HCT116 (cell line): ENCODE results near the gene HCN2. TPM values are rescaled to one million over a fixed set of nuclear protein-coding genes. Genes with fewer than 3 reads are reported as not detected.

ENCODE experiments used
- ATAC-seq: fragments of 200-7000 bp; cut with Tn5 transposase; 2 replicates; pipeline ENCODE4 v1.9.1; 2020; ENCODE audit warnings: mild to moderate bottlenecking, moderate library complexity
- Bru-seq: library from RNA; stranded (reverse); fragments of 400-500 nt; gene quantifications from one replicate; lab custom pipeline; 2021; lab: Mats Ljungman, UMichigan
- BruChase-seq, 2 experiments: library from RNA; stranded (reverse); fragments of 400-500 nt; gene quantifications; one replicate each; lab custom pipeline; 2021; lab: Mats Ljungman, UMichigan
- BruUV-seq: library from RNA; stranded (reverse); fragments of 400-500 nt; replicated peaks from 2 replicates; lab custom pipeline; 2021; lab: Mats Ljungman, UMichigan
- CTCF ChIA-PET: fragments of 300-600 bp; sonication (Branson Sonifier 250); formaldehyde crosslinking; loops from one replicate; lab custom pipeline; 2021; ENCODE audit warnings: antibody characterized with exemption; lab: Charles Lee
- POLR2A ChIA-PET: fragments of 300-600, 350-600 bp; sonication (Branson Sonifier 250); formaldehyde crosslinking; loops from one replicate; lab custom pipeline; 2021; ENCODE audit warnings: antibody characterized with exemption; lab: Charles Lee
- RAD21 ChIA-PET, 2 experiments: fragments of 300-600 bp; sonication (Branson Sonifier 250); formaldehyde crosslinking; loops; one replicate each; lab custom pipeline; 2023; ENCODE audit warnings: low total read pairs in 2 of 2; ENCODE audit not compliant: uncharacterized antibody in 2 of 2, unreplicated experiment in 2 of 2, low non-redundant PET in 1 of 2; lab: Charles Lee
- DNase-seq: peaks from one replicate; pipeline ENCODE4 v3.0.0-alpha.2; 2010; ENCODE audit warnings: low read depth, low spot score
- H2AFZ ChIP-seq: fragments of 200-600 bp; shearing (Covaris generic), sonication (generic); 2 replicates; pipeline ENCODE4 v1.6.1; 2017; ENCODE audit warnings: low read depth, mixed run types, mixed read lengths, antibody characterized with exemption, low read length; ENCODE audit not compliant: poor library complexity, severe bottlenecking
- H3K27ac ChIP-seq: 2 replicates; pipeline ENCODE4 v1.5.1; 2012; ENCODE audit warnings: low read depth, low read length
- H3K27me3 ChIP-seq: fragments of 200-600 bp; sonication (generic); 2 replicates; pipeline ENCODE4 v1.6.1; 2016; ENCODE audit warnings: mixed run types, low read length, mixed read lengths; ENCODE audit not compliant: insufficient read depth
- H3K36me3 ChIP-seq, 2 experiments: fragments of 200-500 bp in 1 of 2; fragments of 200-600 bp in 1 of 2; sonication (Bioruptor generic) in 1 of 2; sonication (generic) in 1 of 2; 2 replicates each; pipeline versions ENCODE4 v1.5.1 to v1.6.1; 2014 to 2016; ENCODE audit warnings: low read length in 2 of 2, inconsistent platforms in 1 of 2, mixed read lengths in 1 of 2, mixed run types in 1 of 2; ENCODE audit not compliant: insufficient read depth in 2 of 2, control insufficient read depth in 1 of 2
- H3K4me1 ChIP-seq, 2 experiments: fragments of 200-600 bp in 1 of 2; sonication (generic) in 1 of 2; 2 replicates each; pipeline versions ENCODE4 v1.5.1 to v1.6.1; 2012 to 2017; ENCODE audit warnings: low read length in 2 of 2, inconsistent platforms in 1 of 2, mild to moderate bottlenecking in 1 of 2, mixed read lengths in 1 of 2, mixed run types in 1 of 2, moderate library complexity in 1 of 2; ENCODE audit not compliant: insufficient read depth in 2 of 2, control insufficient read depth in 1 of 2
- H3K4me2 ChIP-seq: fragments of 200-600 bp; sonication (generic); 2 replicates; pipeline ENCODE4 v1.6.1; 2017; ENCODE audit warnings: mixed run types, low read length, mixed read lengths
- H3K4me3 ChIP-seq, 2 experiments: fragments of 200-600 bp in 1 of 2; sonication (generic) in 1 of 2; replicated peaks in 1 of 2; 2 replicates each; pipeline ENCODE4 v1.5.1; 2011 to 2016; ENCODE audit warnings: low read length in 2 of 2, control low read depth in 1 of 2, low read depth in 1 of 2, mild to moderate bottlenecking in 1 of 2, mixed read lengths in 1 of 2, mixed run types in 1 of 2
- H3K79me2 ChIP-seq: fragments of 200-600 bp; sonication (generic); 2 replicates; pipeline ENCODE4 v1.6.1; 2017; ENCODE audit warnings: mild to moderate bottlenecking, mixed run types, low read length, moderate library complexity, mixed read lengths; ENCODE audit not compliant: insufficient read depth
- H3K9ac ChIP-seq: fragments of 200-600 bp; sonication (generic); 2 replicates; pipeline ENCODE4 v1.6.1; 2016; ENCODE audit warnings: low read length, mixed read lengths
- H3K9me2 ChIP-seq: fragments of 200-600 bp; sonication (generic), shearing (Covaris generic); 2 replicates; pipeline ENCODE4 v1.6.1; 2017; ENCODE audit warnings: mixed run types, mild to moderate bottlenecking, moderate library complexity; ENCODE audit not compliant: insufficient read depth
- H3K9me3 ChIP-seq, 2 experiments: fragments of 200-500 bp in 1 of 2; fragments of 200-600 bp in 1 of 2; sonication (Bioruptor generic) in 1 of 2; sonication (generic) in 1 of 2; 2 replicates each; pipeline ENCODE4 v1.6.1; 2014 to 2017; ENCODE audit warnings: low read length in 2 of 2, mixed read lengths in 2 of 2, inconsistent platforms in 1 of 2, low read depth in 1 of 2, mild to moderate bottlenecking in 1 of 2, mixed run types in 1 of 2, moderate library complexity in 1 of 2; ENCODE audit not compliant: control insufficient read depth in 1 of 2, insufficient read depth in 1 of 2
- H4K20me1 ChIP-seq: fragments of 200-600 bp; sonication (generic), shearing (Covaris generic); 2 replicates; pipeline ENCODE4 v1.6.1; 2017; ENCODE audit warnings: mixed run types, mild to moderate bottlenecking, moderate library complexity; ENCODE audit not compliant: insufficient read depth
- CBX3 ChIP-seq: IDR thresholded peaks from 2 replicates; pipeline ENCODE4 v1.6.1; 2012; ENCODE audit warnings: low read depth
- EGR1 ChIP-seq: IDR thresholded peaks from 2 replicates; pipeline ENCODE4 v1.6.1; 2012; ENCODE audit warnings: low read depth
- ELF1 ChIP-seq: IDR thresholded peaks from 2 replicates; pipeline ENCODE4 v1.6.1; 2012; ENCODE audit warnings: low read depth, borderline replicate concordance
- EZH2 ChIP-seq: fragments of 200-600 bp; sonication (generic); IDR thresholded peaks from 2 replicates; pipeline ENCODE4 v1.6.1; 2017; ENCODE audit warnings: antibody characterized with exemption, mixed run types
- POLR2AphosphoS5 ChIP-seq: IDR thresholded peaks from 2 replicates; pipeline ENCODE4 v1.6.1; 2011; ENCODE audit warnings: mild to moderate bottlenecking, low read depth, low read length, moderate library complexity
- SIN3A ChIP-seq: IDR thresholded peaks from 2 replicates; pipeline ENCODE4 v1.6.1; 2012; ENCODE audit warnings: low read depth
- SP1 ChIP-seq: IDR thresholded peaks from 2 replicates; pipeline ENCODE4 v1.6.1; 2012; ENCODE audit warnings: low read depth
- SRF ChIP-seq: IDR thresholded peaks from 2 replicates; pipeline ENCODE4 v1.6.1; 2012; ENCODE audit warnings: low read depth
- TCF7L2 ChIP-seq: IDR thresholded peaks from 2 replicates; pipeline ENCODE4 v1.7.0; 2011; ENCODE audit warnings: borderline replicate concordance, inconsistent platforms; ENCODE audit not compliant: insufficient read depth, insufficient read length; ENCODE audit errors: extremely low read depth
- YY1 ChIP-seq: IDR thresholded peaks from 2 replicates; pipeline ENCODE4 v1.6.1; 2011; ENCODE audit warnings: low read length, low read depth, moderate library complexity, mild to moderate bottlenecking; ENCODE audit not compliant: insufficient replicate concordance; ENCODE audit errors: extremely low read depth
- ZFX ChIP-seq: fragments of 450-650 bp; IDR thresholded peaks from 2 replicates; pipeline ENCODE4 v1.6.1; 2017
- ZNF274 ChIP-seq: fragments of 200-500 bp; sonication (Bioruptor generic); IDR thresholded peaks from 2 replicates; pipeline ENCODE4 v1.6.1; 2014; ENCODE audit warnings: mild to moderate bottlenecking, low read depth, low read length, inconsistent platforms
- intact Hi-C: fragments of 100-400 bp; cut with micrococcal nuclease; formaldehyde crosslinking; loops from 2 replicates; pipeline ENCODE4 v1.10.0; 2022
- long read RNA-seq: library from polyadenylated mRNA; unstranded; transcript quantifications from one replicate; pipeline ENCODE4 v2.0.0, GENCODE V29; 2021; ENCODE audit not compliant: unreplicated experiment
- polyA plus RNA-seq: library from polyadenylated mRNA; unstranded; fragments of >200 nt; gene quantifications from 2 replicates; pipeline ENCODE4 v1.2.1, GENCODE V29; 2012; ENCODE audit warnings: missing spikeins
- total RNA-seq: library from RNA; stranded (reverse); gene quantifications from one replicate; pipeline ENCODE4 v1.2.1, GENCODE V29; 2021; ENCODE audit not compliant: unreplicated experiment
- TF ChIP-seq, protein P1 (sequence below): IDR thresholded peaks from 2 replicates; pipeline ENCODE4 v1.6.1; 2012
- TF ChIP-seq, protein P2 (sequence below): IDR thresholded peaks from 2 replicates; pipeline ENCODE4 v1.6.1; 2011; ENCODE audit warnings: mild to moderate bottlenecking, low read length, moderate library complexity; ENCODE audit not compliant: insufficient replicate concordance; ENCODE audit errors: extremely low read depth
- TF ChIP-seq, protein P3 (sequence below): IDR thresholded peaks from 2 replicates; pipeline ENCODE4 v1.6.1; 2012

The HCN2 gene
- total RNA-seq (2.4 TPM), Bru-seq, nascent RNA (percentile 8 among the genes with signal in this experiment), BruChase-seq, experiment 1, labeled RNA remaining after a 6-hour chase (percentile 36 among the genes with signal in this experiment), BruChase-seq, experiment 2, labeled RNA remaining after a 2-hour chase (percentile 19 among the genes with signal in this experiment)
- polyA plus RNA-seq = 2.3 TPM in 2 replicates
- long read RNA-seq = 0 reads

DNA sequence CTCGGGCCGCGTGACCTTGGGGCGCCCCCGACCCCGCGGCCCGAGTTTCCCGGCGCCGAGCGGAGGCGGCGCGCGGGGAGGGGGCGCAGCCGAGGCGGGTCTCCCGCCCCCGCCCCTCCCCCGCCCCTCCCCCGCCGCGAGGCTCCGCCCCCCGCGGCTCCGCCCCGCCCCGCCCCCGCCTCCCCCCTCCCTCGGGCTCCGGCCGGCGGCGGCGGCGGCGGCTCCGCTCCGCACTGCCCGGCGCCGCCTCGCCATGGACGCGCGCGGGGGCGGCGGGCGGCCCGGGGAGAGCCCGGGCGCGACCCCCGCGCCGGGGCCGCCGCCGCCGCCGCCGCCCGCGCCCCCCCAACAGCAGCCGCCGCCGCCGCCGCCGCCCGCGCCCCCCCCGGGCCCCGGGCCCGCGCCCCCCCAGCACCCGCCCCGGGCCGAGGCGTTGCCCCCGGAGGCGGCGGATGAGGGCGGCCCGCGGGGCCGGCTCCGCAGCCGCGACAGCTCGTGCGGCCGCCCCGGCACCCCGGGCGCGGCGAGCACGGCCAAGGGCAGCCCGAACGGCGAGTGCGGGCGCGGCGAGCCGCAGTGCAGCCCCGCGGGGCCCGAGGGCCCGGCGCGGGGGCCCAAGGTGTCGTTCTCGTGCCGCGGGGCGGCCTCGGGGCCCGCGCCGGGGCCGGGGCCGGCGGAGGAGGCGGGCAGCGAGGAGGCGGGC, at the start of gene HCN2:
TSS of gene HCN2 (plus strand) at position 189 of the 703 bp plus-strand sequence. CDS start at position 254, 65 bp downstream.
- Histone ChIP-seq H3K9ac (peak within 1 kb of the TSS; percentile 35), H3K9me2 (no peaks in the 10 kb centered on the region), H3K36me3 (no peaks in the 10 kb centered on the region), H3K27me3 (no peaks in the 10 kb centered on the region)
- RAD21 ChIA-PET = no interaction called here
- intact Hi-C loops = loop anchor here (2.0 kb wide), 1 partner anchor 145 kb away; no protein-coding TSS in a partner anchor
- TF ChIP-seq, protein P1, sequence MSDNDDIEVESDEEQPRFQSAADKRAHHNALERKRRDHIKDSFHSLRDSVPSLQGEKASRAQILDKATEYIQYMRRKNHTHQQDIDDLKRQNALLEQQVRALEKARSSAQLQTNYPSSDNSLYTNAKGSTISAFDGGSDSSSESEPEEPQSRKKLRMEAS = no peak
- TF ChIP-seq SRF (no peak), SP1 (no peak), ZFX (no peak), YY1 (no peak), ZNF274 (no peak), CBX3 (no peak), TCF7L2 (no peak), POLR2AphosphoS5 (no peak), EZH2 (no peak), SIN3A (no peak), EGR1 (no peak), ELF1 (no peak)
- TF ChIP-seq, protein P2, sequence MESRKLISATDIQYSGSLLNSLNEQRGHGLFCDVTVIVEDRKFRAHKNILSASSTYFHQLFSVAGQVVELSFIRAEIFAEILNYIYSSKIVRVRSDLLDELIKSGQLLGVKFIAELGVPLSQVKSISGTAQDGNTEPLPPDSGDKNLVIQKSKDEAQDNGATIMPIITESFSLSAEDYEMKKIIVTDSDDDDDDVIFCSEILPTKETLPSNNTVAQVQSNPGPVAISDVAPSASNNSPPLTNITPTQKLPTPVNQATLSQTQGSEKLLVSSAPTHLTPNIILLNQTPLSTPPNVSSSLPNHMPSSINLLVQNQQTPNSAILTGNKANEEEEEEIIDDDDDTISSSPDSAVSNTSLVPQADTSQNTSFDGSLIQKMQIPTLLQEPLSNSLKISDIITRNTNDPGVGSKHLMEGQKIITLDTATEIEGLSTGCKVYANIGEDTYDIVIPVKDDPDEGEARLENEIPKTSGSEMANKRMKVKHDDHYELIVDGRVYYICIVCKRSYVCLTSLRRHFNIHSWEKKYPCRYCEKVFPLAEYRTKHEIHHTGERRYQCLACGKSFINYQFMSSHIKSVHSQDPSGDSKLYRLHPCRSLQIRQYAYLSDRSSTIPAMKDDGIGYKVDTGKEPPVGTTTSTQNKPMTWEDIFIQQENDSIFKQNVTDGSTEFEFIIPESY = no peak
- TF ChIP-seq, protein P3, sequence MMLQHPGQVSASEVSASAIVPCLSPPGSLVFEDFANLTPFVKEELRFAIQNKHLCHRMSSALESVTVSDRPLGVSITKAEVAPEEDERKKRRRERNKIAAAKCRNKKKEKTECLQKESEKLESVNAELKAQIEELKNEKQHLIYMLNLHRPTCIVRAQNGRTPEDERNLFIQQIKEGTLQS = no peak
- TF ChIP-seq, all 23 proteins: peak for 0
- Histone ChIP-seq H3K9me3 (no peaks in the 10 kb centered on the region), H2AFZ (no peak within 1 kb of the TSS), H3K4me2 (peak within 1 kb of the TSS; percentile 83), H4K20me1 (no peaks in the 10 kb centered on the region), H3K4me3 (peak within 1 kb of the TSS in 1 of 2 experiments; percentile 51; a peak in 2 of 4 replicates), H3K4me1 (peaks cover 15 to 22% of the 10 kb centered on the region in 2 experiments), H3K27ac (no peak within 1 kb of the TSS; the same call in 1 of the 2 replicates), H3K79me2 (no peaks in the 10 kb centered on the region)
- ChIA-PET POLR2A (no interaction called here), CTCF (no interaction called here)
- BruUV-seq = no TSS peak
- DNase-seq (no peak), ATAC-seq (no peak)
